GM12878 (cell line): ENCODE measurements around the gene VEGFB. TPM values are rescaled to one million over a fixed set of nuclear protein-coding genes. Genes with fewer than 3 reads are reported as not detected.

Experiments used
- ATAC-seq: fragments of 200-7000 bp; cut with Tn5 transposase; 3 replicates; pipeline ENCODE4 v1.9.1; 2020; ENCODE audit warnings: mild to moderate bottlenecking, moderate library complexity
- BruUV-seq: library from RNA; stranded (reverse); fragments of 400-500 nt; replicated peaks from 2 replicates; lab custom pipeline; 2021; lab: Mats Ljungman, UMichigan
- CTCF ChIA-PET: fragments of 300-600 bp; sonication (Branson Sonifier 250); formaldehyde crosslinking; extraction: SDS; loops from one replicate; lab custom pipeline; 2021; ENCODE audit warnings: inconsistent platforms; lab: Yijun Ruan, JAX
- POLR2A ChIA-PET: fragments of 350-600 bp; formaldehyde crosslinking; extraction: SDS; loops from one replicate; lab custom pipeline; 2021; ENCODE audit warnings: inconsistent platforms; lab: Charles Lee
- RAD21 ChIA-PET: fragments of 300-600 bp; sonication (Branson Sonifier 250); formaldehyde crosslinking; loops from one replicate; lab custom pipeline; 2023; ENCODE audit warnings: antibody characterized with exemption; ENCODE audit not compliant: unreplicated experiment; lab: Charles Lee
- SMC1A ChIA-PET: fragments of 300-600 bp; sonication (Branson Sonifier 250); formaldehyde crosslinking; loops from one replicate; lab custom pipeline; 2023; ENCODE audit not compliant: unreplicated experiment, uncharacterized antibody; lab: Charles Lee
- DNase-seq: peaks from one replicate; pipeline ENCODE4 v3.0.0-alpha.2; 2011; ENCODE audit warnings: low read depth, low spot score
- FAIRE-seq: peaks from 3 replicates; lab custom pipeline; 2011; peaks lifted over from hg19 to GRCh38; lab: Jason Lieb, UNC
- H2AFZ ChIP-seq: 2 replicates; pipeline ENCODE4 v1.6.0; 2011; ENCODE audit warnings: low read depth, low read length, control low read depth; ENCODE audit not compliant: control insufficient read depth
- H3K27ac ChIP-seq: 2 replicates; pipeline ENCODE4 v1.5.1; 2011; ENCODE audit warnings: control low read depth; ENCODE audit not compliant: control insufficient read depth, insufficient read depth
- H3K27me3 ChIP-seq, 2 experiments: replicated peaks in 1 of 2; 2 replicates each; pipeline versions ENCODE4 v1.6.0 to v1.6.1; 2011; ENCODE audit warnings: low read length in 1 of 2; ENCODE audit not compliant: control insufficient read depth in 2 of 2, insufficient read depth in 2 of 2
- H3K36me3 ChIP-seq, 2 experiments: 2 replicates each; pipeline ENCODE4 v1.5.1; 2011; ENCODE audit warnings: low read length in 1 of 2; ENCODE audit not compliant: control insufficient read depth in 2 of 2, insufficient read depth in 2 of 2
- H3K4me1 ChIP-seq: 2 replicates; pipeline ENCODE4 v1.6.1; 2011; ENCODE audit warnings: mild to moderate bottlenecking, low read length, moderate library complexity, mixed read lengths; ENCODE audit not compliant: control insufficient read depth, insufficient read depth
- H3K4me2 ChIP-seq: 2 replicates; pipeline ENCODE4 v1.6.0; 2011; ENCODE audit warnings: control low read depth; ENCODE audit not compliant: control insufficient read depth, insufficient read depth
- H3K4me3 ChIP-seq: fragments of 200-600 bp; sonication (generic); 2 replicates; pipeline ENCODE4 v1.5.1; 2016
- H3K79me2 ChIP-seq: 2 replicates; pipeline ENCODE4 v1.6.0; 2011; ENCODE audit warnings: low read length; ENCODE audit not compliant: control insufficient read depth, insufficient read depth
- H3K9ac ChIP-seq: 2 replicates; pipeline ENCODE4 v1.8.0; 2011; ENCODE audit warnings: low read length, control low read depth, mixed read lengths; ENCODE audit not compliant: control insufficient read depth, insufficient read depth
- H3K9me3 ChIP-seq: replicated peaks from 3 replicates; pipeline ENCODE4 v1.5.1; 2011; ENCODE audit warnings: mild to moderate bottlenecking, low read length; ENCODE audit not compliant: control insufficient read depth, insufficient read depth
- H4K20me1 ChIP-seq: 2 replicates; pipeline ENCODE4 v1.6.0; 2011; ENCODE audit not compliant: control insufficient read depth, insufficient read depth
- BACH1 ChIP-seq: fragments of 450-650 bp; IDR thresholded peaks from 2 replicates; pipeline ENCODE4 v1.6.1; 2017; ENCODE audit warnings: mild to moderate bottlenecking, borderline replicate concordance
- BCLAF1 ChIP-seq: fragments of 450-650 bp; IDR thresholded peaks from 2 replicates; pipeline ENCODE4 v1.6.1; 2017; ENCODE audit warnings: antibody characterized with exemption, mild to moderate bottlenecking, moderate library complexity
- CTCF ChIP-seq, 3 experiments: IDR thresholded peaks in 2 of 3; conservative IDR thresholded peaks in 1 of 3; 2 replicates each; pipeline ENCODE4 v1.5.1; 2011; ENCODE audit warnings: low read depth in 3 of 3, low read length in 3 of 3, mild to moderate bottlenecking in 3 of 3, control low read depth in 2 of 3, moderate library complexity in 2 of 3, inconsistent platforms in 1 of 3, mixed read lengths in 1 of 3; ENCODE audit not compliant: control insufficient read depth in 2 of 3, insufficient read depth in 1 of 3; ENCODE audit errors: extremely low read depth in 1 of 3
- E4F1 ChIP-seq: fragments of 450-650 bp; IDR thresholded peaks from 2 replicates; pipeline ENCODE4 v1.6.1; 2018; ENCODE audit warnings: borderline replicate concordance, mild to moderate bottlenecking; ENCODE audit not compliant: partially characterized antibody
- FOXK2 ChIP-seq: fragments of 450-650 bp; IDR thresholded peaks from 2 replicates; pipeline ENCODE4 v1.6.1; 2017; ENCODE audit warnings: mild to moderate bottlenecking, moderate library complexity
- GATAD2B ChIP-seq: fragments of 450-650 bp; conservative IDR thresholded peaks from 2 replicates; pipeline ENCODE4 v1.6.1; 2017; ENCODE audit warnings: low read depth, mild to moderate bottlenecking, moderate library complexity
- HDGF ChIP-seq: fragments of 450-650 bp; IDR thresholded peaks from 2 replicates; pipeline ENCODE4 v1.6.1; 2016; ENCODE audit warnings: antibody characterized with exemption
- IKZF1 ChIP-seq: fragments of 450-650 bp; conservative IDR thresholded peaks from 2 replicates; pipeline ENCODE4 v1.6.1; 2017; ENCODE audit warnings: antibody characterized with exemption, mild to moderate bottlenecking
- NR2C1 ChIP-seq: fragments of 450-650 bp; IDR thresholded peaks from 2 replicates; pipeline ENCODE4 v1.6.1; 2017; ENCODE audit warnings: antibody characterized with exemption, mild to moderate bottlenecking, moderate library complexity
- PAX5 ChIP-seq: IDR thresholded peaks from 2 replicates; pipeline ENCODE4 v1.6.1; 2011; ENCODE audit warnings: low read depth, low read length, borderline replicate concordance
- POLR2AphosphoS2 ChIP-seq: IDR thresholded peaks from 2 replicates; pipeline ENCODE4 v1.6.1; 2011; ENCODE audit warnings: low read depth, mild to moderate bottlenecking, low read length, improper control_type of control experiment, moderate library complexity
- RB1 ChIP-seq: fragments of 450-650 bp; formaldehyde crosslinking; IDR thresholded peaks from 2 replicates; pipeline ENCODE4 v1.6.1; 2017; ENCODE audit warnings: mild to moderate bottlenecking, borderline replicate concordance
- RELA ChIP-seq: fragments of 450-650 bp; IDR thresholded peaks from 2 replicates; pipeline ENCODE4 v1.8.0; 2014; ENCODE audit warnings: borderline replicate concordance; ENCODE audit not compliant: partially characterized antibody
- RUNX3 ChIP-seq: IDR thresholded peaks from 2 replicates; pipeline ENCODE4 v1.6.1; 2012; ENCODE audit warnings: low read length, inconsistent platforms
- ZNF24 ChIP-seq: fragments of 450-650 bp; IDR thresholded peaks from 2 replicates; pipeline ENCODE4 v1.6.1; 2017; ENCODE audit warnings: antibody characterized with exemption, mild to moderate bottlenecking
- WGBS: methylation state at CpG from one replicate; pipeline ENCODE4 v1.1.6; 2016; ENCODE audit warnings: low lambda C conversion rate; ENCODE audit not compliant: insufficient replicate concordance, insufficient coverage; ENCODE audit errors: missing lambda C conversion rate; 5-methylcytosine and 5-hydroxymethylcytosine counted together
- in situ Hi-C: fragments of 300-500 bp; cut with MboI; formaldehyde crosslinking; loops from 9 replicates; pipeline ENCODE4 v1.14.3; 2018; ENCODE audit warnings: mixed read lengths
- intact Hi-C: fragments of 100-400 bp; cut with micrococcal nuclease; formaldehyde crosslinking; loops from one replicate; pipeline ENCODE4 v1.14.2; 2022; ENCODE audit not compliant: unreplicated experiment
- polyA plus RNA-seq, 11 experiments: library from polyadenylated mRNA; depleted of rRNA in 4 of 11; unstranded in 6 of 11; stranded (reverse) in 5 of 11; fragments of >200 nt; fragmentation: Nextera tagmentation in 4 of 11; fragmentation: Illumina TruSeq in 1 of 11; extraction: Ambion mirVana in 4 of 11; extraction: Trizol in 1 of 11; gene quantifications; 1 replicate in 1 of 11; 2 replicates in 10 of 11; pipeline versions ENCODE4 v1.2.1 to v1.2.3, GENCODE V29; 2011 to 2016; ENCODE audit warnings: inconsistent platforms in 2 of 11, missing spikeins in 2 of 11, low read depth in 1 of 11
- total RNA-seq, 4 experiments: library from RNA; depleted of rRNA in 3 of 4; stranded (reverse); fragments of >200 nt in 3 of 4; fragmentation: Illumina TruSeq in 1 of 4; extraction: Trizol in 1 of 4; gene quantifications; 2 replicates each; pipeline versions ENCODE4 v1.2.1 to v1.2.3, GENCODE V29; 2013 to 2021

Gene VEGFB
- total and polyA plus RNA-seq, 10 of the 15 experiments (the other 5 are each of a cell fraction or from before 2014, with no cell fraction given) = 7.0 to 75.8 (median 20.3) TPM

- 0 out of 2 replicates have a peak overlapping the region, but pooled peaks have one; percentile 33 for H3K27ac ChIP-seq
- no peaks in the 10 kb centered on the region for H3K9me3 ChIP-seq
- ChIA-PET POLR2A (interaction anchor here (0.5 to 1.0 kb wide), 2 partner anchors 37 to 70 kb away, joined by 3 read pairs; no protein-coding TSS in a partner anchor), CTCF (interaction anchor here (0.7 kb wide), 1 partner anchor 30 kb away, joined by 3 read pairs; no protein-coding TSS in a partner anchor), RAD21 (interaction anchor here (1.0 kb wide), 1 partner anchor 10 kb away, joined by 3 read pairs; no protein-coding TSS in a partner anchor), SMC1A (no interaction called here)
- peaks cover 0 to 5% of the 10 kb centered on the region in 2 experiments; a peak in 2 of 4 replicates for H3K36me3 ChIP-seq
- BruUV-seq = no TSS peak
- H4K20me1 ChIP-seq = no peaks in the 10 kb centered on the region
- no peak for FAIRE-seq
- intact Hi-C loops = no loop called here
- no peaks in the 10 kb centered on the region for H3K27me3 ChIP-seq
- H2AFZ ChIP-seq = peak overlapping the region; percentile 29
- peak overlapping the region; percentile 47 for H3K9ac ChIP-seq
- peaks cover 50% of the 10 kb centered on the region for H3K4me1 ChIP-seq
- in situ Hi-C loops = loop anchor here (25.0 kb wide), 1 partner anchor 1627 kb away; the partner anchor contains the start of genes CFL1, EFEMP2 and MUS81
- under 1% methylated on average over 30 of the region's 80 CpGs for WGBS
- peaks cover 16% of the 10 kb centered on the region for H3K79me2 ChIP-seq
- peak overlapping the region; percentile 97 for H3K4me3 ChIP-seq
- ATAC-seq = peak; percentile 60
- peak overlapping the region; percentile 83 for H3K4me2 ChIP-seq
- DNase-seq = no peak
- TF ChIP-seq RUNX3 (no peak), RB1 (0 out of 2 replicates have a peak, but pooled peaks have one; percentile 54), RELA (no peak), IKZF1 (peak; percentile 40), POLR2AphosphoS2 (0 out of 2 replicates have a peak, but pooled peaks have one; percentile 12), CTCF (IDR thresholded peaks at IDR 0.05 in 2 of 3, conservative IDR thresholded peaks at IDR 0.05 in 1 of 3; ENCODE audit: control insufficient read depth in 2 of 3, extremely low read depth in 1 of 3, insufficient read depth in 1 of 3, low read depth in 3 of 3, low read length in 3 of 3) (no peak), BCLAF1 (no peak), FOXK2 (no peak), ZNF24 (no peak), BACH1 (0 out of 2 replicates have a peak, but pooled peaks have one; percentile 55), PAX5 (no peak), HDGF (no peak), GATAD2B (peak; percentile 62; the same call in 1 of the 2 replicates), E4F1 (no peak), NR2C1 (no peak)
These were observed 429 bp downstream of the VEGFB start for GRCh38 chr11:64234647-64235379.
